Cardiac fibroblast (primary cell): ENCODE data around the gene TRIM54.

Experiments
- DNase-seq, 2 donors: peaks; one replicate each; pipeline versions ENCODE4 v3.0.0 to v3.0.0-alpha.2; 2010; ENCODE audit warnings: low read depth in 2 of 2
- H3K4me3 ChIP-seq, 2 donors: replicated peaks in 1 of 2; 1 replicate in 1 of 2; 2 replicates in 1 of 2; pipeline ENCODE4 v1.5.1; 2011; ENCODE audit warnings: low read depth in 2 of 2, low read length in 2 of 2, mild to moderate bottlenecking in 2 of 2, moderate library complexity in 1 of 2
- TF ChIP-seq, protein P1 (sequence below): IDR thresholded peaks from one replicate; pipeline ENCODE4 v1.5.1; 2011; ENCODE audit warnings: low read depth, mild to moderate bottlenecking, low read length, inconsistent platforms

The TRIM54 gene

DNA sequence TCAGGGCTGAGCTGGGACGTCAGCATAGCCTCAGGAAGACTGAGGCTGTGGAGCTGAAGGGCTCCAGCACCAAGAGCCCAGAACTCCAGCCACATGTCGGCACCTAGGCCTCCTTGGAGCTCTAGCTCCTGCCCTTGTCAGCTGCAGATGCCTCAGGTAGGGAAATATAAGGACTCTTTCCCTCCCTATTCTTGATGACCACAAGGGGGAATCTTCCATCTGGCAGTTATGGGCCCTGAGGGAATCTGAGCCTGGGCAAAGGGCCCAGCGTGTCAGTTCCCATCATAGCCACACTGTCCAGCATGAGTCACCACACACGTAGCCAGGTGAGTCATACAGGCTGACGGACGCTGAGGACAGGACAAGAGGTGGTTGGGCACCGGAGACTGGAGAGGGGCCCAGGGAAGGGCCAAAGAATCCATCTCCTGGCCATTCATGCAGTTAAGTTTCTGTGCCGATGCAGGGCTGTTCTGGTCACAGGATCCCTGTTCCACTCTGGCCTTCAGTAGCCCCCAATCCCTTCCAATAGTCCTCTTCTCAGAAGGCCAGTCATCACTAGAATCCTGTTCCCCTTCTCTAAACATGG lies 38.8 kb downstream of the TRIM54 start:
- DNase-seq, result peak; percentile 98 to 99
- H3K4me3 ChIP-seq, result peak overlapping the region in 1 of 2 donors; percentile 20
- TF ChIP-seq, protein P1, sequence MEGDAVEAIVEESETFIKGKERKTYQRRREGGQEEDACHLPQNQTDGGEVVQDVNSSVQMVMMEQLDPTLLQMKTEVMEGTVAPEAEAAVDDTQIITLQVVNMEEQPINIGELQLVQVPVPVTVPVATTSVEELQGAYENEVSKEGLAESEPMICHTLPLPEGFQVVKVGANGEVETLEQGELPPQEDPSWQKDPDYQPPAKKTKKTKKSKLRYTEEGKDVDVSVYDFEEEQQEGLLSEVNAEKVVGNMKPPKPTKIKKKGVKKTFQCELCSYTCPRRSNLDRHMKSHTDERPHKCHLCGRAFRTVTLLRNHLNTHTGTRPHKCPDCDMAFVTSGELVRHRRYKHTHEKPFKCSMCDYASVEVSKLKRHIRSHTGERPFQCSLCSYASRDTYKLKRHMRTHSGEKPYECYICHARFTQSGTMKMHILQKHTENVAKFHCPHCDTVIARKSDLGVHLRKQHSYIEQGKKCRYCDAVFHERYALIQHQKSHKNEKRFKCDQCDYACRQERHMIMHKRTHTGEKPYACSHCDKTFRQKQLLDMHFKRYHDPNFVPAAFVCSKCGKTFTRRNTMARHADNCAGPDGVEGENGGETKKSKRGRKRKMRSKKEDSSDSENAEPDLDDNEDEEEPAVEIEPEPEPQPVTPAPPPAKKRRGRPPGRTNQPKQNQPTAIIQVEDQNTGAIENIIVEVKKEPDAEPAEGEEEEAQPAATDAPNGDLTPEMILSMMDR, result peak; percentile 76

DNA sequence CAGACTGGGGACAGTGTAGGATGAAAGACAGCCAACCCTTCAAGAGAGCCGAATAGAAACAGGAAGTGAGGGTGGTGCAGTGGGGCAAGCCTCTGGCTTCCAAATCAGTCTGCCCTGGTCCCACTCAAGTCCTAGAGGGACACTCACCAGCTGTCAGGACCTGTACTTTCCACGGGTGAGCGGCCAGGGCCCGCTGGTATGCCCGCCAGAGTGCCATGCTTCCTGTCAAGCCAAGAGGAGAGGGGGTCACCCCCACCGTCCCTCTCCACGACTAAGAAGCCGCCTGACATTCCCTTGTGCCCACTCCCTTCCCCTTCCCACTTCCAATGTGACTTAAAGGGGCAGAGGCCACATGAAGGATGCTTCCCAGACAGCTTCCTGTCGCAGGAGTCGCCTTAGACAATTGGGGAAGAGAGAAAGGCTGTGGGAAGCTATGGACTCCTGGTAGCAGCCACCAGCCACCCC lies 40.1 kb downstream of the TRIM54 start:
- TF ChIP-seq, protein P1, result no peak
- peak overlapping the region; percentile 72 to 86 for H3K4me3 ChIP-seq
- DNase-seq, result peak in 1 of 2 donors; percentile 11

DNA sequence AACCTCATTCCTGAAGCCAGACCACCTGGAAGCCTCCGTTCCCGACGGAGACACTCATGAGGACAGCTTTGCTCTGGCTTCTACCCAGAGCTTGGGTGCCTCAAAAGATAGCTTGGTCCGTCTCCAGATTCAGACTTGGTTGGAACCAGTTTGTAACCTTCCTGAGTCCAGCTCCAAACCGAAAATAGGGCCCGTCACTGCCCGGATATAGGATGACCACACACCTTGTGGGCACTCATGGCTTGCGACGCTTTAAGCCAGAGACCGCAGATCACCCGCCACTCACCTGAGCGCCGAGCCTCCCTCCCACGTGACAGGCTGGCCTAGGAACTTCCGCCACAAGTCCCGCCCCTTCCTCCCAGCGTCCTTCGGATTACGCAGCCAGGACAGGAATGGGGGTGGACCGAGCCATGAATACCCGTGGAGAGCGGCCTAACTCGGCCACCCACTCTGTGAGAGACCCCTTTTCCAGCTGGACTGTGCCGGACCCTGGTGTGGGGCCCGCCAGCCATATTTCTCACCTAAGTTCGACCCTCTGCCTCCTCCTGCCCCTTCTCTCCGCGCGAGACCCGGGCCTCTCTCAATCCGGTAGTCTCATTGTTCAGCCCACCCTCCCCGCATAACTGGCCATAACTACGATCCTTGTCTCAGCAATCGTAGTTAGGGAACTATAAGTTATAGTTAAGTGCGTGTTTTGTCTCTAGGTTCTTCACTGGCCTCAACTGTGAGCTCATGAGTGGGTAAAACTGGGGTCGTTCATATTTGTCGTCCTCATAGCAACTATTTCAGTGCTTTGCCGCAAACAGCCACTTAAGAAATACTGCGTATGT lies 40.8 kb downstream of the TRIM54 start, which contains the start of gene MPV17:
Gene MPV17 (minus strand): TSS at position 332 of the 830 bp plus-strand sequence. CDS start 580 bp downstream, outside the sequence.
- DNase-seq, result peak; percentile 92 to 95
- H3K4me3 ChIP-seq, result peak within 1 kb of the TSS; percentile 72 to 86

GRCh38 chr2:27323596-27324285 lies 41.5 kb downstream of the TRIM54 start:
- peak overlapping the region; percentile 72 to 86 for H3K4me3 ChIP-seq
- DNase-seq, result no peak
- TF ChIP-seq, protein P1, result no peak

More for the DNA sequence above, 40.8 kb downstream of the TRIM54 start, which contains the start of gene MPV17:
- TF ChIP-seq, protein P1, result no peak

DNA sequence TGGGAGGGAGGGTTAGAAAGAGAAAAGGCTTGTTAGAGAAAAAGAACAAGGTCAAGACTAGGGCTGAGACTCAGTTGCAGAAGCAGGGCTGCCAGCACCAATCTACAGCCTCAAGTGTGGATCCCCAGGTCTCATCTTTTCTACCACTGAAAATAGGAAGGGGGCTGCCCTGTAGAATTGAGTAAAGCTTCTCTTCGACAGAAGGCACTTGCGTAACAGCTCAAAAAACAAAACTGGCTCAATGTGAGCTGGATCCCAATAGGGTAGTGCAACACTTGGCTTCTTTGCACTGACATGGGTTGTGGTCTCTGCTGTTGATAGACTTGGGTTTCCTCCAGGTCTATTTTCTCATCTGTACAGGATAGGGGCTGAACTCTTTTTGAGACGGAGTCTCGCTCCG lies 42.5 kb downstream of the TRIM54 start:
- TF ChIP-seq, protein P1, result no peak
- no peak overlapping the region for H3K4me3 ChIP-seq
- no peak for DNase-seq

- TF ChIP-seq, protein P1, result no peak
- no peak overlapping the region for H3K4me3 ChIP-seq
- no peak for DNase-seq
Measured at GRCh38 chr2:27335311-27335710, 53.1 kb downstream of the TRIM54 start.
